ENCODE results near the gene ZMAT5. TPM values are rescaled to one million over a fixed set of nuclear protein-coding genes. Genes with fewer than 3 reads are reported as not detected.

ZMAT5 gene
- polyA plus RNA-seq, 3 donors = 27.1 to 79.4 (median 59.3) TPM

DNA sequence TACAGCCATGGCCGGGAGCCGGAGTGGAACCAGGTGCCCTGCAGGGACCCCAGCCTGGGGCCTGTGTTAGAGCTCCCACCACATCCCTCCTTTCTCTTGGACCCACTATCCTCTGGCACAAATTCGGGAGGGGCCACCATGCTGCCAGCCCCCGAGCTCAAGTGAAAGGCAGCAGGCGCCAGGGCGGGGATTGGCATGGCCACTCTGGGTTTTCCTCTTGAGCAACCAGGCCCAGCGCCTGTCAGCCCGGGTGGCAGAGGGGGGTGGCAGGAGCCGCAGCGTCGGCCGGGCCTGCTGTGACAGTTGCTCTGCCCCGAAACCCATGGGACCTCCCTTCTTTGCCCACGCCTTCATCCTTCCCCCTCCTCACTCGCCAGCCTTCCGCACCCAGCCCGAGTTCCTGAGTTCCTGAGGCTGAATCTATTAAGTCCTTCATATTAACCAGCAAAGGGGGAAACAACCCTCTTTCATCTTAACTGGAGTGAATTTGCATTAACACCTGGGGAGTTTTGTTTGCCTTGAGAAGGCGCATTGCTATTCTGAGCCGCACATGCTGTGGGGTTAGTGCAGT lies 63.8 kb downstream of the ZMAT5 start:
- 11% methylated on average over 16 of the region's 19 CpGs for WGBS (ENCODE audit: insufficient coverage)
- intact Hi-C loops (cut with micrococcal nuclease) = no loop called here
- TF ChIP-seq, protein P1, sequence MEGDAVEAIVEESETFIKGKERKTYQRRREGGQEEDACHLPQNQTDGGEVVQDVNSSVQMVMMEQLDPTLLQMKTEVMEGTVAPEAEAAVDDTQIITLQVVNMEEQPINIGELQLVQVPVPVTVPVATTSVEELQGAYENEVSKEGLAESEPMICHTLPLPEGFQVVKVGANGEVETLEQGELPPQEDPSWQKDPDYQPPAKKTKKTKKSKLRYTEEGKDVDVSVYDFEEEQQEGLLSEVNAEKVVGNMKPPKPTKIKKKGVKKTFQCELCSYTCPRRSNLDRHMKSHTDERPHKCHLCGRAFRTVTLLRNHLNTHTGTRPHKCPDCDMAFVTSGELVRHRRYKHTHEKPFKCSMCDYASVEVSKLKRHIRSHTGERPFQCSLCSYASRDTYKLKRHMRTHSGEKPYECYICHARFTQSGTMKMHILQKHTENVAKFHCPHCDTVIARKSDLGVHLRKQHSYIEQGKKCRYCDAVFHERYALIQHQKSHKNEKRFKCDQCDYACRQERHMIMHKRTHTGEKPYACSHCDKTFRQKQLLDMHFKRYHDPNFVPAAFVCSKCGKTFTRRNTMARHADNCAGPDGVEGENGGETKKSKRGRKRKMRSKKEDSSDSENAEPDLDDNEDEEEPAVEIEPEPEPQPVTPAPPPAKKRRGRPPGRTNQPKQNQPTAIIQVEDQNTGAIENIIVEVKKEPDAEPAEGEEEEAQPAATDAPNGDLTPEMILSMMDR (IDR thresholded peaks at IDR 0.05) = no peak
- Histone ChIP-seq H3K4me3 (replicated peaks in 1 of 3; ENCODE audit: low read depth in 2 of 3, low read length in 3 of 3) (no peak overlapping the region), H3K27me3 (ENCODE audit: control insufficient read depth in 2 of 2, insufficient read depth in 2 of 2, low read length in 2 of 2) (peaks cover 0 to 9% of the 10 kb centered on the region in 2 donors), H3K27ac (ENCODE audit: low read depth in 1 of 2, low read length in 2 of 2) (no peak overlapping the region), H3K9ac (ENCODE audit: insufficient read depth, low read length, poor library complexity, severe bottlenecking) (peak overlapping the region; percentile 8), H2AFZ (ENCODE audit: insufficient read depth, low read depth, low read length, poor library complexity, severe bottlenecking) (no peak overlapping the region), H3K36me3 (replicated peaks in 1 of 2; ENCODE audit: control insufficient read depth in 1 of 2, insufficient read depth in 2 of 2, low read length in 2 of 2) (peaks cover 0 to 2% of the 10 kb centered on the region in 2 donors), H3K4me1 (ENCODE audit: control insufficient read depth in 1 of 2, insufficient read depth in 2 of 2, low read length in 2 of 2) (peaks cover 7 to 14% of the 10 kb centered on the region in 2 donors), H3K79me2 (ENCODE audit: insufficient read depth, low read length) (no peaks in the 10 kb centered on the region), H3K9me3 (replicated peaks in 1 of 2; ENCODE audit: control insufficient read depth in 1 of 2, insufficient read depth in 1 of 2, low read length in 2 of 2) (no peaks in the 10 kb centered on the region), H4K20me1 (ENCODE audit: insufficient read depth, low read length) (peaks cover 9% of the 10 kb centered on the region), H3K4me2 (replicated peaks; ENCODE audit: extremely low read depth, low read length, poor library complexity, severe bottlenecking) (peak overlapping the region; percentile 7)
- peak in 1 of 3 donors; percentile 12 for DNase-seq
- Mint-ChIP-seq H3K36me3 (peaks cover 3 to 4% of the 10 kb centered on the region in 2 donors), H3K4me1 (peaks cover 19% of the 10 kb centered on the region), H3K9me3 (no peaks in the 10 kb centered on the region), H3K27ac (no peak overlapping the region), H3K27me3 (ENCODE audit: low read depth in 3 of 3) (peaks cover 10 to 35% (median 20%) of the 10 kb centered on the region in 3 donors), H3K4me3 (peak overlapping the region in 1 of 2 donors; percentile 39)

DNA sequence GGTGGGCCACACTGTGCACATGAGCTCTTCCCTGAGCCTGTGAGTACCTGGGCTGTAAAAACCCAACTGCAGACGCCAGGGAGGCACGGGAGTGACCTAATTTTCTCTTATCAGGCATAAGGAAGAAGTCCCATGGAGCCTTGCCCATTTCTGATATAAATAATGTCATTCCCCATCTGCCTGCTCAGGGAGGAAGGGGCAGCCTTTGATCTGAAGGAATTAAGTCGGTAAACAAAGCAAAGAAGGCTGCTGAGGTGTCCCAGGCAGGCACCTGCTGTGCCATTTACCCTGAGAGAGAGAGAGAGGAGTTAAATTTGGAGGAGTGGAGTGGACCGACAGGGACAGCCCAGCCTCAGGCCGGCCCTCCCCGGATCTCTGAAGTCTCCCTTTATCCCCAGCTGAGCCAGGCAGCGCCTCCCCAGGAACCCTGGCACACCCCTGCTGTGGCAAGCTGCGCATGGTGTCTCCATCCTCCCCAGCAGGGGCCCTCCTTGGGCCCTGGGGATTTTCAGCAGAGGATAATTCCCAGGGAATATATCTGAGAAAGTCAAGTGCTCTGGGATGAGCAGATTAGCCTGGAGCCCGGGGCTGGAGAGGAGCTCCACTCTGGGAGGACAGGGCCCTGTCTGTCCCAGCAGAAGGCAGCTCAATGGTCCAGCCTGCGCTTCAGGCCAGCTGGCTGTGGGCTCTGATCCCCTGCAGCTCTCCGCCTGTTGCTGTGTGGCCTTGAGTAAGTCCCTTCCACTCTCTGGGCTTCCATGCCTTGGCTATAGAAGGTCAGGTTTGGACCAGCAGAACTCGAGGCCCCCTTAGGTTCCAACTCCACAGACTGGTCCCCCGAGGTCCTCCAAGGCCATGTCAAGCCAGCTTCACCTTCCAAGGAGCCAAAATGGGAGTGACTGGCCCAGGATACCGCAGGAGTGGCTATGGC lies 64.5 kb downstream of the ZMAT5 start:
- H3K4me3 Mint-ChIP-seq = peak overlapping the region in 1 of 2 donors; percentile 65

More for the DNA sequence above, 64.5 kb downstream of the ZMAT5 start:
- TF ChIP-seq, protein P1 (IDR thresholded peaks at IDR 0.05) = no peak
- intact Hi-C loops (cut with micrococcal nuclease) = no loop called here
- H3K9ac ChIP-seq (ENCODE audit: insufficient read depth, low read length, poor library complexity, severe bottlenecking) = no peak overlapping the region
- DNase-seq = no peak
- H2AFZ ChIP-seq (ENCODE audit: insufficient read depth, low read depth, low read length, poor library complexity, severe bottlenecking) = no peak overlapping the region
- H3K9me3 ChIP-seq (replicated peaks in 1 of 2; ENCODE audit: control insufficient read depth in 1 of 2, insufficient read depth in 1 of 2, low read length in 2 of 2) = no peaks in the 10 kb centered on the region
- H3K9me3 Mint-ChIP-seq = no peaks in the 10 kb centered on the region
- H3K79me2 ChIP-seq (ENCODE audit: insufficient read depth, low read length) = no peaks in the 10 kb centered on the region
- no peak overlapping the region for H3K27ac ChIP-seq (ENCODE audit: low read depth in 1 of 2, low read length in 2 of 2)
- peaks cover 0 to 9% of the 10 kb centered on the region in 2 donors for H3K27me3 ChIP-seq (ENCODE audit: control insufficient read depth in 2 of 2, insufficient read depth in 2 of 2, low read length in 2 of 2)
- no peak overlapping the region for H3K27ac Mint-ChIP-seq
- peaks cover 7 to 14% of the 10 kb centered on the region in 2 donors for H3K4me1 ChIP-seq (ENCODE audit: control insufficient read depth in 1 of 2, insufficient read depth in 2 of 2, low read length in 2 of 2)
- H4K20me1 ChIP-seq (ENCODE audit: insufficient read depth, low read length) = peaks cover 9% of the 10 kb centered on the region
- 80% methylated on average over 10 of the region's 14 CpGs for WGBS (ENCODE audit: insufficient coverage)
- peaks cover 6 to 8% of the 10 kb centered on the region in 2 donors for H3K36me3 ChIP-seq (replicated peaks in 1 of 2; ENCODE audit: control insufficient read depth in 1 of 2, insufficient read depth in 2 of 2, low read length in 2 of 2)
- H3K4me2 ChIP-seq (replicated peaks; ENCODE audit: extremely low read depth, low read length, poor library complexity, severe bottlenecking) = no peak overlapping the region
- peaks cover 6 to 11% of the 10 kb centered on the region in 2 donors for H3K36me3 Mint-ChIP-seq
- peaks cover 19% of the 10 kb centered on the region for H3K4me1 Mint-ChIP-seq
- no peak overlapping the region for H3K4me3 ChIP-seq (replicated peaks in 1 of 3; ENCODE audit: low read depth in 2 of 3, low read length in 3 of 3)
- H3K27me3 Mint-ChIP-seq (ENCODE audit: low read depth in 3 of 3) = peaks cover 10 to 32% (median 15%) of the 10 kb centered on the region in 3 donors

All from CD14-positive monocyte (primary cell).